HG02885 (cell line): ENCODE data around the gene SH2D6.
"Not testable (repeated sequence)": the region's sequence is repeated elsewhere in the genome, so short reads cannot be mapped to it uniquely, and the experiment has no call there.

Experiments
- ATAC-seq: cut with Tn5 transposase; IDR thresholded peaks from one replicate; pipeline ENCODE4 v1.9.1; 2021; ENCODE audit warnings: mild to moderate bottlenecking; ENCODE audit not compliant: unreplicated experiment, poor library complexity

Gene SH2D6

DNA sequence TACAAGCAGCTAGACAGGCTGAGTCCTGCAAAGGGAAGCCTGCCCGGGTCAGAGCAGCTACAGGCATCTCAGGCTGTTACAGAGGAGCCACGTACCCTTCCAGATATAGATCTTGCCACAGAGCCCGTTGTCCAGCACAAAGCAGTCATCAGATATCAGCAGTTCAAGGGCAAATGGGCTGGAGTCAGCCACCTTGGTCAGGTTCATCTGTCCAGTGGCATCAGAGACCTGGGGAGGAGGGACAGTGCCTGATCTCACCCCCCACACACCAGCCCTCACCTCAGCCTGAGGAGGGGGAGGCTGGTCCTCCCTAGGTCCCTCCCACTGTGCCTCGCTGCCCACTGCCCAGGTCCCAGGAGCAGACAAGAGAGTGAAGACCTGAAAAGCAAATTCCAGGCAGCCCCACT is 20.6 kb upstream of the SH2D6 start:
- ATAC-seq: no peak

DNA sequence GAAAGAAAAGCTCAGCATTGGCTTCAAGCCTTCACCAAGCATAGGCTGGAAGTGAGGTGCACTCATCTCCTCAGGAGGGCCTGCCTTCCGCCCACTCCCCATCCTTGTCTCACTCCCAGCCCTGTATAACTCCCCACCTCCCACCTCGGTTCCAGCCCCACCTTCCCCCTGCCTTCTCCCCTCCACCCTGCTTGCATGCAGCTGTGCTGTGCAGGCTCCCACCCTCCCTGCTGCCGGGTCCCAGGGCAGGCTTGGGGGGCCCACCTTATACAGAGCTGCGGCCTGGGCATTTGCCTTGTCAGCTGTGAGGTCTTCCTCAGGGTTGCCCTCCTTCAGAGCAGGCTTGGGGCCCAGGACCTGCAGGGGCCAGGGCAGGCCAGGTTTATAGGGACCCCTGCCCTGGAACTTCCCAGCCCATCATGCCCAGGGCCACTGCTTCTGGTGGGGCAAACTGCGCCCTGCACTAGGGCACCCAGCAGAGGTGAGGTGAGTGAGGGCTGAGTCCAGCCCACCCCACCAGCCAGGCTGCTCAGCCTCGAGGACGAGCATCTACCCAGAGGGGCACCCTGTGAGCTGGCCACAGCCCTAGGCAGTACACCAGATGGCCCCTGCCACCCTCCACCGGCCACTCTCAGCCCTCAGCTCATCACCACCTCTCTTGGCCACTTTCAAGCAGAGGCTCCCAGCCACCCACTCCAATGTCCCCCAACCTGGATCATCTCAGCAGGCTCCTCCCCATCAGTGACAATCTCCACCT is 19.9 kb upstream of the SH2D6 start:
- ATAC-seq: no peak

DNA sequence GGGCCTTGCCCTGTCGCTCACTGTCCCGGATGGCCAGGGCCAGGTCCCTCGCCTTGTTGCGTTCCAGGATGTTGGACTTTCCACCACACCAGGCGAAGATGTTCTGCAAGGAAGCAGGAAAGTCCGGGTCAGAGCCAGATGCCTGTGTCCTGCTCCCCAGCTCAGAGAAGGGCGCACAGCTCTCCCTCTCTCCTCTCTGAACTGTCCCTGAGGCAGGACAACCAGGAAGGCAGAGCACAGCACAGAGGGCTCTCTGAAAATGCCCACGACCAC is 19.4 kb upstream of the SH2D6 start:
- no peak for ATAC-seq

DNA sequence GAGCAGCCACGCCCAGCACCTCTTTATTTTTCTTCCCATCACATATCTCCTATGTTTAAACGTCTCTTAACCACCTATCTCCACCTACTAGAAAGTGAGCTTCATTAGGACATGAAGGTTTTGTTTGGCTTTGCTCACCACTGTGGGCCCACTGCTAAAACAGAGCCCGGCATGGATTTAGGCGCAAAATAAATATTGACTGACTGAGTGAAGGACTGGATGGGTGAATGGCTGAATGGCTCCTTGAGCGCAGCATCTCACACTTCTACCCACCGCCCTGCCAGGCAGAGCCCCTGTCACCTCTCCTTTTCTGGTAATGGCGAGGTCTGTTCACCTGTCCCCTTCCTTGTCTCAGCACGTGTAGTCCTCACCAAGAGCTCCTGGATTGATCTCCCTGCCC is 18.5 kb upstream of the SH2D6 start:
- no peak for ATAC-seq

DNA sequence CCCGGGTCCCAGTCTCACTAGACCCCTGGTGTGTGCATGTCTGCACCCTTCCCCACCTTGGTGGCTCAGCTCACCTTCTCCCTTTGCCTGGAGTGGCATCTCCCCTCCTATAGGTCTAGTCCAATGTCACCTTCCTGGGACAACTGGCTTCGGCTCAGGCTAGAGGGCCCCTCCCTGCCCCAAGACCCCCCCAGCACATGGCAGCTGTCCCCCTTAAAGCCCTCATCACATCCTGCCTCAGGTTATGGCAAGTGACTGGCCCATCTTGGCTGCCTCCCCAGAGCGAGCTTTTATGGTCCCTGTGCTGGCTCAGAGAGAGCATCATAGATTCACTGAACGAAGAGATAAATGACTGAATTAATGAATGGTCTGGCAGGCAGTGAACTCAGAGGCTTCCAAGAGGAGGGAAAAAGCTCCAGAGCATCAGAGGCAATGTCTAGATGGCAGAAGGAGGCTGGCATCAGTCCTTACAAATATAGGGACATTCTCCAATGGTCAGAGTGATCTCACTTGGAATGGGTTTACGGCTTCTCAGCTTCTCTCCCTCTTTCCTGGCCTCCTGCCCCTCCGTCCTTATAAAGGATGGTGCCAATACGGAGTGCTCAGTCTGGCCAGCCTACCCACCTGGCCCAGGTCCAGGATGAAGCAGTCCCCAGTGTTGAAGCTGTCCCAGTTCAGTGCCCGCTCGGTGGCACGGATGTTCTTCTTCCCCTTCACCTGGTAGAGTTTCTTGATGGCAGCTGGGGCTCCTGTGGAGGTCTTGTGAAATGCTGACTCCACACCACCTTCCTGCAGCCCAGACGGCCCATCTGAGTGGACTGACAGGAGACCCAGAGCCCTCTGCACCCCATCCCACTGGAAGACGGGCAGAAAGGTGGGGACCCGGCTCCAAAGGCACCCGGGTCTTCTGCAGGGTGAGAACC is 17.7 kb upstream of the SH2D6 start:
- ATAC-seq: no peak

DNA sequence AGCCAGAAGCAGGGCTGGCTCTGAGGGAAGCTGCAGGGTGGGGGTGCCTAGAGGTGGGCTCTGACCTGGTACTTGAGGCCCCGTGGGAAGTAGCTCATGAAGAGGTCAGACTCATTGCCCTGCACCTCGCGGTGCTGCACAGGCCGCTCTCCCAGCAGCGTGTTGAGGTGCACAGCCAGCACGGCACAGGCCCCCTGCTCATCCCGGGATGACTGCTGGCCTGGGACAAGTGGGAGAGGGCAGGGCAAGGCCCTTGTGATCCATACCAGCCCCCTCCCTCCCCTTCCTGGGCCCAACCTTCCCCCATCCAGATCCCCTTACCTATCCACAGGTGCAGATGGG is 17.1 kb upstream of the SH2D6 start:
- no peak for ATAC-seq

DNA sequence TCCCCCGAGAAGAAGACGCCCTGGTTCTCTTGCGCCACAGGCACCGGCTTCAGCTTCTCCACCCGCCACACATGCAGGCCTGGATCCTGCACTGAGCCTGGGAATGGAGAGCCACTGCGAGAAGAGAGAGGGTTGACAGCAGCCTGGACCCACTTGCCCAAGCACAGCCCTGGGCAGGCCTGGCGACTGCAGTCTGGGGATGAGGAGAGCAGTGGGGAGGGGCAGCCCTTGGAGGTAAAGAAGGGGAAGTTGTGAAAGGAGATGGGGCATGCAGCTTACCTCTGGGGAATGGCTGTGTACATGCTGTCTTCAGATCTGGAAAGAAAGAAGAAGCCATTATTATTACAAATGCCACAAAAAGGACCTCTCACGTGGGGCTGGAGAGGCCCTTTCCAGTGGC is 16.7 kb upstream of the SH2D6 start:
- ATAC-seq: no peak

DNA sequence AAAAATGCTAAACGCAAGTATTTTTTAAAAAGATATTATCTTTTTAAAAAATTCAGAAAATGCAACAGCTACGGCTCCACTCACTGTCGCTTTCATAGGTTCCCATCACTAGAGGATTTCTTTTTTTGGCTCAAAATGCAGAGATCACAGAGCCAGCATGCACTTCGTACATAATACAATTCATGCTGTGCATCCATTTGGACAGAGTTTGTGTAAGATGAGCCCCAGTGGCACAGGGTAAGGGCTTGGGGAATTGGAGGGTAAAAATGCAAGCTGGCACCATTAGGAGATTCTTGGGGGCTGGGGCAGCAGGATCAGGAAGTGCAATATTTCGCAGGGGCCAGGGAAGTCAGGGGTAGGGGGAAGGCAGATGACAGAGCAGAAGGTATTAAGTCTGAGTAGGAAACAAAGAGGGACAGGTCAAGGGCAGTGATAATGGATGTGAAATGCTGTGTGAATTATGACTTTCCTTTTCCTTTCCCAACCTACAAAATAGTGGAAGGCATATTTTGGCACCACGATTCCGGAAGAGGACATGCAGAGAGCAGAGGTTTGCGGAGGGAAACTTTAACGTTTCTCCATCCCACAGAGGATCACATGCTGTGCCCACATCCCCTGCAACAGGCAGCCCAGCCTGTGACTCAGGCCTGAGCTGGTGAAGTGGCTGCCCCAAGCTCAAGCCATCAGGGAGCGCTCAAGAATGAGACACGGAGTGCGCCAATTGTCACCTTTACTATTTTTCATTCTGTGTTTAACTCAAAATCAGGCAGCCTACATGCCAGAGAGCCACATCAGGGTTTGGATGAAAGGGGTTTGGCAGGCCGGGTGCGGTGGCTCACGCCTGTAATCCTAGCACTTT is 13.1 kb upstream of the SH2D6 start:
- no peak for ATAC-seq

DNA sequence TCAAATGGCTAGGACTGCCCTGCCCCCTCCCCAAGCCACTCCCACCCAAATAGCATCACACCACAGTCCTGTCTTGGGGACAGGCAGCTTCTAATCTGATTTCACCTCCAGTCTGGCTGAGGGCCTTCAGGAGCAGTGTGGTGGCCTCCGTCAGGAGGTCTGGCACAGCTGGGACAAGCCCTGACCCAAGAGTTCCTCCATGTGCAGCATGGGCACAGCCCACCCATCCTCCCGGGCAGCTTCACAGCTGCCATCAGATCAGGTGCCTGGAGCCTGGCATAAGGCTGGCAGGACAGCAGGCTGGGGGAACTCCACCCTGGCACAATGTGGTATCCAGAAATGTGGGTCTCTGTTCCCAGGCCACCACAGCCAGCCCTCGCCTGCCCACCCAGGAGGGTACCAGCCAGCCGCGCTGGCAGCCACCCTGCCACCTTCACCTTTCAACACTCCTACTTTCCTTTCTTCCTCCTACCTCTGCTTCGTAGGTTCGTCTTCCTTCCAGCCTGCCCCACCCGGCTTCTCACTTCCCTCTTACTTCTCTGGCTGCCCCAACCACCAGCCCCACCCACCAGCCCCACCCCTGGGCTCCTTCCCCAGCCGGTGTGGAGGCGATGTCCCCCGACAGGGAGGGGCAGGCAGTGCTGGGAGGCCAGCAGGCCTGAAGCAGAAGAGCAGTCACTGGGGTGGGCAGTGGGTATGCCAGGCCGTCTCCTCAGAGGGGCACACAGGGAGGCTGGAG is 8.5 kb upstream of the SH2D6 start, which contains the start of gene CAPG:
CAPG (minus strand) TSS at position 522 of the 739 bp plus-strand sequence. CDS start 8,221 bp downstream, outside the sequence.
- peak; percentile 81 for ATAC-seq

DNA sequence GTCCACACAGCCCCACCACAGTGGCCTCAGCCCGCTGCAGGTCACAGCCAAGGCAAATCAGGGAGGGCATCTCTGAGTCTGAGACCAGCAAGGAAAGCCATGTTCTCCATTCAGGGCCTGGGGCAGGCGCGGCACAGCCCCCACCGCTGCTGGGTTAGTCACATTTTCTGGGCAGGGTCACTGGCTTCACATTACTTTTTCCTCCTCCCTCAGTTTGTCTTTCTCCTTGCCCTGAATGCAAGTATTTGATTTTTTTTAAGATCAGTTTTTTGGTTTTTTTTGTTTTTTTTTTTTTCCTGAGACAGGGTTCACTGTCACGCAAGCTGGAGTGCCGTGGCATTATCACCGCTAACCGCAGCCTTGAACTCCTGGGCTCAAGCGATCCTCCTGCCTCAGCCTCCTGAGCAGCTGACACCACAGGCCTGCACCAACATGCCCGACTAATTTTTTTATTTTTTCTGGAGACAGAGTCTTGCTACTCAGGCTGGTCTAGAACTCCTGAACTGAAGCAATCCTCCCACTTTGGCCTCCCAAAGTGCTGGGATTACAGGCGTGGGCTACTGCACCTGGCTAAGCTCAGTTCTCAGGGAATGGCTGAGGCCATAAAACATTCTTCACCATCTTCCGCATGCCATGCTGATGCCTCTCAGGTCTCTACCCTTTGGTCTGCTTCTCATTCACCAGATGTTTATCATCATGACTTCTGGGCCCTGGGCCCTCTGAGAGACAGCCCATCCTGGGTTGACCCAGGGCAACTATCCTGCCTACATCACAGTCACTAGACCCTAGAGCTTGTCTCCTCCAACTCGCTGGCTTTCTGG is 7.7 kb upstream of the SH2D6 start:
- ATAC-seq: no peak

DNA sequence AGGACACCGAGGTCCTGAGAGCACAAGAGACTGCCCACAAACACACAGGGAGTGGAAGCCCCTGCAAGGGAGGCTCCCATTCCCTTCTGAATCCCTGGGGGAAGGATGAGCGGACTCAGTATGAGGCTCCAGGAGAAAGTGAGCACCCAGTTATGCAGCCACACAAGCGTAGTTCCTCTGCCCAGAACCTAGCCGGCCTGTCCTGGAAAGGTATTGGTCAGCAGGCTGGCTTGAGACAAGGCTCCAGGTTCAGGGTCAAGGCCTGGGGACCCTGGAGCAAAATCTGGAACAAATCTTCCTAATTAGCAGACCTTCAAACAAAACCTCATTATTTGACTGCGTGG is 7.1 kb upstream of the SH2D6 start:
- ATAC-seq: no peak

DNA sequence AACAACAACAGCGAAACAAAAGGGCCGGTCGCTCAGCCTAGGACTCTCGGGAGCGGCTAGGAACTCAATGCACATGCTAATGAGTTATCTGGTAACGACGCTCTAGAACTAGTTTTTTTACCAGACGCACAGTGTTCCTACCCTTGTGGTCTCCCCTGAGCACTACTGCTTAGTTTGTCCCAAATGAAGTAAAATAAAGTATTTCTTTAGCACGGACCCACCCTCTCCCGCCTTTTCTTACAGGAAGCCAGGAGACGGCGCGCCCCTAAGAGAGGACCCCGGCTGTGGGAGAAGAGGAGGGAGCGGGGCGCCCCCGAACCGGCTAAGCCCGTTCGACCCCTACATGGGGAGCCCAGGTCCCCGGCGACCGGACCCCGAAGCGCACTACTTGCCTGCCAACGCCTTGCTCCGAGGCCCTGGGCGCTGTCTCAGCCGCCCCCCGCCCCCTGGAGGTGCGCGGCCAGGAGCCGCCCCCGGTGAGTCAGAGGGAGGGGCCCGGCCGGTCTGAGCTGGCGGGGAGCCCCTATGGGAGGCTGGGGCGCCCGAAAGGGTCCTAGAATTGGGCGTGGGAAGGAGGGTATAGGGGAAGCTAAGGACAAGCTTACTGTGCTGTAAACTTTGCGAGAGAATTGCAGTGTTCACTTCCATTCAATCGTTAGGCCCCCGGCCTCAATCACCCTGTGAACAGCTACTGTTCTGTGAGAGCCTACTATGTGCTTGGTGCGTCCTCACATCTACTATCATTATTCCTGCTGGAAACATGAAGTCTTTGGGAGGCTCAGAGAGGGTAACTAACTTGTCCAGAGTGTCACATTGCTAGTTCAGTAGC is 4.7 kb upstream of the SH2D6 start:
- ATAC-seq: no peak

DNA sequence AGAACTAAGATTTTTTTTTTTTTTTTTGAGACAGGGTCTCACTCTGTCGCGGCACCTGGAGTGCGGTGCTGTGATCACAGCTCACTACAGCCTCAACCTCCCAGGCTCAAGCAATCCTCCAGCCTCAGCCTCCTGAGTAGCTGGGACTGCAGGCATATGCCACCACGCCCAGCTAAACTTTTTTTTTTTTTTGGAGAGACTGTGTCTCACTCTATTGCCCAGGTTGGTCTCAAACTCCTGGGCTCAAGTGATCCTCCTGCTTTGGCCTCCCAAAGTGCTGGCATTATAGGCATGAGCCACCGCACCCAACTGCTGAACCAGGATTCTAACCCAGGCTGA is 4.1 kb upstream of the SH2D6 start:
- ATAC-seq: not testable (repeated sequence)

DNA sequence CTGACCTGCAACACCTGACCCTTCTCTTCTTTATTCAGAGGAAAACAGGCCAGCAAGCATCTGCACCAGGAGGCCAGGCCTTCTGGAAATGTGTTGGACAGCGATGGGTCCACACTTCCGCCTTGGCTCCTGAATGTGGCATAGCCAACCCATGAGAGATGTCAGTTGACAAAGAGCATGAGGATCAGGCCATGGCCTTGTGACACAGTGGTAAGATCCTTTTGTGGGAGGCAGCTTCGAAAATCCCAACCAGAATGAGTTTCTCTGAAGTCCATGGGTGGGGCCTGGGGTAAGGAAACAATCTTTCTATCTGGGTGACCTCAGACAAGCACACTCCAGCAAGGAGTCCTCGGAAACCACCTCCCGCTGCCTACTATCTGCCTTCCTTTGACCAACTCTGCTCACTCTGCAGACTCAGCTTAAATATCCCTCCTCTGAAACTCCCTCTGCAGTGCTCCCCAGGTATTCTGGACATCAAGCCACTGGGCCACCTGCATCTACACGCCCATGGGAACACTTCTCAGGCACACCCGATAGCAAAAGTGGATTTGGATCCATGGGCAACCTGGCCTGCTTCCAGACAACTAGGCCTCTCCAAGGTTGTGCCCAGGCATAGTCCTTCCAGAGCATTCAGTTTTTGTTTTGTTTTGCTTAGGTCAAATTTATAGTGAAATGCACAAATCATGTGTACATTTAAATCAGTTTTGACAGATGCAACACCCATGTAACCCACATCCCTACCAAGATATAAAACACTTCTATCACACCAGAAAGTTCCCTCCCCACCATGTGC is 3.6 kb upstream of the SH2D6 start:
- no peak for ATAC-seq

DNA sequence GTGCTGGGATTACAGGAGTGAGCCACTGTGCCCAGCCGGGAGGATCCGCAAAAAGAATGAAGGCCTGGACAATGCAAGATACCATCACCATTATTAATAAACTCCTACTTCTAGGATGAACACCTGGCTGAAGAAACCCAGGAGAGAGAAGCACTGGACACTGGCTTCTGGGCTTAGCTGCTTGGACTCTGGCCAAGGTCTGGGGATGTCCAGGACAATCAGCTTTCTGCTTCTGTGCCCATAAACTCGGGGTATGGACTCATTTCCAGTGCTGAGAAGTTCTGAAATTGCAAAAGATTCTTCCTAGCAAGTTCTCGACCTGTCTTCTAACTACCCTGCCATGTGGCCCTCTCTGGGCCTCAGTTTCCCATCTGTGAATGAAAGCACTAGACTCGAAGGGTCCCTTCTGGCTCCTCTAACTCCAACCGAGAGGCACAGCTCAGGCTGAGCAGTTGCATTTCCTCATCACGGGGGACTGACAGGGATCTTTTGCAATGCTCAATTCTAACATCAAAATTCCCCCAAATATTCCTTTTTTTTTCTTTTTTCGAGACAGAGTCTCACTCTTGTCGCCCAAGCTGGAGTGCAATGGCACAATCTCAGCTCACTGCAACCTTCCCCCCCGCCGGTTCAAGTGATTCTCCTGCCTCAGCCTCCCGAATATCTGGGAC is 2.4 kb upstream of the SH2D6 start:
- no peak for ATAC-seq

DNA sequence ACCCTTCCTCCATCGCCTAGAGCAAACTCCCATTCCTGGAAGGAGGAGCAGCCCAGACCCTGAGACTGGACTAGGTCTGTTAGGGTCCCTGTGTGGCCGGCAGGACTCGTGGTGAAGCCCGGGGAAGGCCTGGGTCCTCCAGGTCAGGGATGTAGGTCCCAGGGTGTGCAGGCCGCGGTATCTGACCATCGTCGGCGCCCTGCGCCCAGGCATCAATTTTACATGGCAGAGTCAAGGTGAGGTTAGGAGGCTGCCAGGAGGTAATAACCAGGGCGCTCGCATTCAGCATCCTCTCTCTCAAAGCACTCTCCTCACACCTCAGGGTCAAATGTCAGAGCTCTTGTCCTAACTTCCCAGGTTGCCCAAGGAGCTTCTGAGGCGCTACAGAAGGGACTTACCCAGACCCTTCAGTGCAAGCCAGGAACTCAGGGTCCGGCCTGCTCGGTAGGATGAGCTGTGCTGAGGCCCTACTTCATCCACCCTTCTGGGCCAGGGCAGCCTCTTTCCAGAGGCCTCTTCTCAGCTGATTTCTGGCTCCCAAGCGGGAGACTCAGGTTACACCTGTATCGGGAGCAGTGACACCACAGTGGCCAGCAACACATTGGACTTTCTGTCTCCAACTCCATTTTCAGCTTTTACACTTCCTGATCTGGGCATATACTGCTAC is 628 bp downstream of the SH2D6 start:
- ATAC-seq: no peak
